HG02884 (cell line): Measurements from ENCODE around the gene NFASC.

Source experiments
- ATAC-seq: cut with Tn5 transposase; IDR thresholded peaks from one replicate; pipeline ENCODE4 v1.9.1; 2021; ENCODE audit warnings: mild to moderate bottlenecking, moderate library complexity; ENCODE audit not compliant: unreplicated experiment

The NFASC gene

DNA sequence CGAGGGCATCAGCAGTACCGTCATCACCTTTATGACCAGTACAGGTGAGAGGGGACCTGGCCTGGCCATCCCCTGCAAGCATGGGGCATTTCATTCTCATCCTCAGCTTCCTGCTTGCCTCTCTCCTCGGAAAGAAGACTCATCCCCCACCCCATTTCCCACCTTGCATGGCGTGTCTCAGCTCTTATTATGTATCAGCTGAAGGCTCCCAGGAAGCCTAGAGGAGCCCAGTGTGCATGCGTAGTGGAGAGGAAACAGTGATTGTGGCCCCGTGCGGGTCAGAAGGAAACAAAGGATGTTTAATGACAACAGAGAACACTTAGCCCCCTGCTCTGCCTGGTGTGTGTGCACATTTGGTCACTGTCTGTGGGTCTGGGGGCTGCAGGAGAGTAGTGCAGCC lies 132.0 kb downstream of the NFASC start:
- ATAC-seq: no peak

GRCh38 chr1:205003358-205004131 lies 132.9 kb downstream of the NFASC start:
- no peak for ATAC-seq

- ATAC-seq: no peak
Observed at GRCh38 chr1:205004351-205004750, 133.7 kb downstream of the NFASC start.

GRCh38 chr1:205008896-205009295 lies 138.2 kb downstream of the NFASC start:
- no peak for ATAC-seq

GRCh38 chr1:205009670-205010069 lies 139.0 kb downstream of the NFASC start:
- no peak for ATAC-seq

GRCh38 chr1:205012391-205013140 lies 141.9 kb downstream of the NFASC start:
- ATAC-seq: no peak

DNA sequence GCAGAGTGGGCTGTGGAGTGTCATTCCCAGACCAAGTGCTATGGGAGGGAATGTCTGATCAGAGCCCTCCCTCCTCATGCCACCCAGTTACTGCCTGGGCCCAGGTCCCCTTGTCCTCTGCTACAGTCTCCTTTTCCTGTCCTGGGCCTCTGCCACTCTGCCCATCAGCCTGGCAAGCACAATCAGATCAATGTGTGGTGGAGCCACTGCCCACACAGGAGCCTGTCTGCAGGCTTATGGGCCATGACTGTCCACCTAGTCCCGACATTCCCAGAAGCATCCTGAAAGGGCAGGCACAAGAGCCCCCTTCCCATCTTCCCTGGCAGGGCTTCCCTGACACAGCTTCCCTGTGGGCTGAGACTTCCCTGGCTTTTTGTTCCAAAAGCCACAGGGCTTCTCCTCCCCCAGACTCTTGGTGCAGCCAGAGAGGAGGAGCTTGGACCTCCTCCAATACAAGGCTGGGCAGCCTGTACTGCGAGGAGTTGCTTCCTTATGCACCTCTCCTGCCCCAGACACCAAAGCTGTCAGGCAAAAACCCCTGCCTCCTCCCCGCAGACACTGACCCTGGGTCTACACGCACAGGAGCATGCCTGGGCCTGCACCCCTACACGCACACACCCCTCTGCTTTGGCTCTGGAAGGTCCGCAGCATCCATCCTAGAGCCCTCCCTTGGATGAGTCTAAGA lies 143.2 kb downstream of the NFASC start:
- ATAC-seq: no peak

GRCh38 chr1:205014783-205015182 lies 144.1 kb downstream of the NFASC start:
- no peak for ATAC-seq

DNA sequence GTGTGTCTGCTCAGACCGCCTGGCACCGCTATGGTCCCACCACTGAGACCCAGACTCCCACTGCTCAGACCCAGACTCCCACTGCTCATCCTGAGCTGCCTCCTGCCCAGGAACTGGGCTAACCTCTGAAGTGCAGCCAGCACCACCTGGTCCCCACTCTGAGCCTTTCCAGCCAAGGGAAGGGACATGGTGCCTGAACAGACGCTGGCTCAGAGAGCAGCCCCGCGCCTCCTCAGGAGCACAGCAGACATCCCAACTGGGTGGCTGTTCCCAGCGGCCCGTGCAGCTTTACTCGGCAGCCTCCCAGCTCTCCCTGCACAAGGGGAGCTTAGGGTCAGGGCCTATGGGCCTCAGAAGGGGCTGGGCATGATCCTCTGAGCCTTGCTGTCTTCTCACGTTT lies 144.6 kb downstream of the NFASC start:
- ATAC-seq: no peak

GRCh38 chr1:205016075-205016474 lies 145.4 kb downstream of the NFASC start:
- no peak for ATAC-seq

DNA sequence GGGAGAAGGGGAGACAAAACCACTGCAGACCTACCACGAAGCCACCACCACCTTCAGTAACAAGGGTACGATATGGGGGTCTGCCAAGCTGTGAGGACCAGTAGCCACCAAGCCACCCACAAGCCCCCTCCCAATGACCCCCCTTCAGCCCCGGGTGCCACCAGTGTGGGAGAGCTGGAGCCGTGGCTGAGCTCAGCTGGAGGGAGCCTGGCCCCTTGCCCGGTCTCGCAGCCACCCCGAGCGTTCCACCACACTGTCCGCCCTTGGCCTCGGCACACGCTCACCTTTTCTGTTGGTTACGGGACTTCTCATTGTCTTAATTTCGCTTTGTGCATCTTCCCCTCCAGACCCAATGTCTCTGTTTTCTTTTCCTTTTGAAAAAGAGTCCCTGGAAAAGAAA lies 145.9 kb downstream of the NFASC start:
- ATAC-seq: no peak

- no peak for ATAC-seq
Observed at GRCh38 chr1:205017001-205017400, 146.3 kb downstream of the NFASC start.

DNA sequence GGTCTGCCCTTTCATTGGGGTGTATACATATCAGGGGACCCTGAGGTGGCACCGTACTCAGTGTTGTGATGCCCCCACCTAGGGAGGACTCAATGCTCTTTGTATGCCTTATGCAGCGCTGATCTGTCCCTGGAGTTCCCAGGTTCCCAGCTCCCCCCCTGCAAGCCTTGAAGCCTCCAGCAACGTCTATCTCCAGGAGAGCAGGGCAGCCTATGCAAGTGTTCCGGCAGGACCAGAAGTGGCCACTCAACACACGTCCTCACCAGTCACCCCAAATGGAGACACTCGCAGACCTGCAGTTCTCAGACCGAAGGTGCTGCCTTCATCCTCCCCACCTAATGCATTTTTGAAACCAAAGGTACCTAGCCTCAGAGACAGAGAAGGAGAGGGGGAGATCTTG lies 147.1 kb downstream of the NFASC start:
- no peak for ATAC-seq

- ATAC-seq: no peak
Observed at GRCh38 chr1:205018381-205018780, 147.7 kb downstream of the NFASC start.

DNA sequence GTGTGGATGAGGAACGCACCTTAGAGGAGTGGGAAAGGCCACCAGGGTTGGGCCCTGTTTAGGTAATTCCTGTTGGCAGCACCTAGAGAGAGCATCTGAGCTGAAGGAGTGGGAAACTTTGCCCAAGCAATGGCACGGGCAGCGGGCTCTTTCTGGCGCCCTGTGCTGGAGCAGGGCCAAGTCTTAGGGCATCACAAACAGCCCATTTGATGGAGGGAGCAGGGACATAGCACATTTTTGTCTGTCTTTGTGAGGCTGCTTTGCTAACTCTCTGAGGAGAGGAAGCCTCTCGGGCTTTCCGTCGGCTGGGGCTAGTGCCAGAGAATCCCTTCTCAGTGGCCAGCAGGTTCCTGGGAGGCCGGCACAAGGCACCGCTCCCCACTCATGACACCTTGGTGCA lies 149.8 kb downstream of the NFASC start:
- ATAC-seq: no peak

DNA sequence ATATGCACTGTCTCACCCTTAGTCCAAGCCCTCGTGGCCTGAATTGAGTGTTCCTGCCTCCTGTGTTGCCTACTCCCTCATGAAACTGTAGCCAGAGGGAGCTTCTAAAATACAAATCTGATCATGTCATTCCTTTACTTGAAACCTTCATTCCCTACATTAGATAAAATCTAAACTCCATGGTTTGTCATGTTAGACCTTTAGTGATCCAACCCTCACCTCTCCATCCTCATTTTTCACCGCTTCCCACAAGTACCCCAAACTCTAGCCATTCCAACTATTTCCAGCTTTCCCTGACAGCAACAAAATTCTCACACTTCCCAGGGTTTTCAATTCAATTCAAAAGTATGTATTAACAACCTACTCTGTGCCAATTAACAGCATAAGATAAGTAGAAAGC lies 154.0 kb downstream of the NFASC start:
- ATAC-seq: no peak

- no peak for ATAC-seq
Observed at GRCh38 chr1:205025239-205025638, 154.6 kb downstream of the NFASC start.

DNA sequence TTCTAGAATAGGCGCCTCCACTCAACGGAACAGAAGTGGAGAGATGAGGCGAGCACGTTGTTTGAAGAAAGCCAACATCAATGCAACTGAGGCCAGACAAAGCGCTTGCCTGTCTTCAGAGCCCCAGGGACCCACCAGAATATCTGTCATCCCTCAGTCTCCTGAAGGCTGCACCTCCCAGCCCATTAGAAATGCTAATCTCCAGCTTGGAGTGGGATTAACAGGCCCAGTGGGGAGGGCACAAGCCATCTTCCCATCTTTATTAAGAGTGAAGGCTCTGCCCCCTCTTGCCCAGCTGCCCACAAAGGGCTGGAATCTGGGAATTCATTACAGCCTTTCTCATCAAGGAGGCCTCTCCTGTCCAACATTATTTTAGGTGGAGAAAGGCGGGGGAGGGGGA lies 155.5 kb downstream of the NFASC start:
- ATAC-seq: no peak

DNA sequence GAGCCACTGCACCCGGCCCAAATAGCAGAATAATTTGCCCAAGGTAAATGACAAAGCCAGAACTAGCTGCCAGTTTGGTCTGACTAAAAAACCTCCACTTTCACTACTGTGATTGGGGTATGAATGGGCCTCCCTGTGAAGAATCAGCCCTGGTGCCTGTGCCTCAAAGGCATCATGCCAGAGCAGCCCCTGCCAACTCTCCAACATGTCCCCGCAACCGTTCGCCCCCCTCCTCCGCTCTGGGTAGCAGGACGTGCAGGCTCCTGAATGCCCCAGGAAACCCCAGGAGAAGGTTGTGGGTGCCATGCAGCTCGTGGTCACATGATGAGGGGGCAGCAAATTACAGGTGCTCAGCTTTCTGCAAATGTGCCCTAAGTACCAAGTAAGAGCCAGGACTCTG lies 157.7 kb downstream of the NFASC start:
- no peak for ATAC-seq

GRCh38 chr1:205028924-205029323 lies 158.3 kb downstream of the NFASC start:
- no peak for ATAC-seq

GRCh38 chr1:205030241-205030640 lies 159.6 kb downstream of the NFASC start:
- ATAC-seq: no peak

DNA sequence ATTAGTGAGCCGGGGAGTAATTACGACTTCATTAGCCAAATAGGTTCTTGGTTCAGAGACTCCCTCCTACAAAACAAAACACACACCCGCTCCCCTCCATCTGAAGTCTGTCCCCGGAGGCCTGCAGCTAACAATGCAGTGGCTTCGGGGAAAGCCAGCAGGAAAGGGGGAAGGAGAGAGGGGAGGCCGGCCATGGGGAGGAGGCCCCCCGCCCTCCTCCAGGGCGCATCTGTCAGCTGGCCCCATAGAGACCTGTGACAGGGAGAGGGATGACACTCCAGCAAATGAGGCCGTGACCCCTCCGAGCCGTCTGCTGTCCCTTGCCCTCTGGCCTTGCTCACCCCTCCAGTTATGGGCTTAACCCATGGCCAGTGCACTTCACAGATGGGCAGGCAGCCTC lies 160.2 kb downstream of the NFASC start:
- no peak for ATAC-seq
